Dermis blood vessel endothelial cell (primary cell): ENCODE measurements around the gene GNPAT. TPM values are rescaled to one million over a fixed set of nuclear protein-coding genes. Genes with fewer than 3 reads are reported as not detected.

Experiments used
- DNase-seq: peaks from one replicate; pipeline ENCODE4 v3.0.0; 2010
- total RNA-seq: library from RNA; depleted of rRNA; stranded (reverse); fragments of >200 nt; gene quantifications from 2 replicates; pipeline ENCODE4 v1.2.3, GENCODE V29; 2014

Gene GNPAT
- total RNA-seq, 1 donor from 2014 or later, result 51.7 TPM

DNA sequence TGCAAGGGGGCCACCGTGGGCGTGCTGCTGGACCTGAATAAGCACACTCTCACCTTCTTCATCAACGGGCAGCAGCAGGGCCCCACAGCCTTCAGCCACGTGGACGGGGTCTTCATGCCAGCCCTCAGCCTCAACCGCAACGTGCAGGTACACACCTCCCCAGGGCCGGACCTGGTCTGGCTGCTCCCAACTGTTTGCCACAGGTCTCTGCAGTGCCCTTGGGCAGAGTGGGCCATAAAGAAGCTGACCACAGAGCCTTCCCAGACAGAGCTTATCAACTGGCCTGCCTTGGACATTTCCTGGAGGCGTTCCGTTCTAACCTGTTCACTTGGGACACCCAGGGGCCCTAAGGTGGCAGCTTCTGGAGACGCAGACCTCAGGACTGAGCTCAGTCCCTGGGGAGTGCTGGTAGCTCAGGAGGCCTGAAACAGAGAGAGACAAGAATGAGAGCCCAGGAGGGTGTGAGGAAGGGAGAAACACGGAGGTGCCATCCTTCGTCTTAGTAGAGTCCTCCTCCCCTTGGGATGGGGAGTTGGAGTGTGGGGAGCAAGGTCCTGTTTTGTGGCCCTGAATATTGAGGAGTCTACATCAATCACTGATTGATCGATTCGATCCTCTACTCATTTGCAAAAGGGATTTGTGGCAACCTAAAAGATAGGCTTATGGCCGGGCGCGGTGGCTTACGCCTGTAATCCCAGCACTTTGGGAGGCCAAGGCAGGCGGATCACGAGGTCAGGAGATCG lies 27.0 kb upstream of the GNPAT start:
- DNase-seq, result no peak

DNA sequence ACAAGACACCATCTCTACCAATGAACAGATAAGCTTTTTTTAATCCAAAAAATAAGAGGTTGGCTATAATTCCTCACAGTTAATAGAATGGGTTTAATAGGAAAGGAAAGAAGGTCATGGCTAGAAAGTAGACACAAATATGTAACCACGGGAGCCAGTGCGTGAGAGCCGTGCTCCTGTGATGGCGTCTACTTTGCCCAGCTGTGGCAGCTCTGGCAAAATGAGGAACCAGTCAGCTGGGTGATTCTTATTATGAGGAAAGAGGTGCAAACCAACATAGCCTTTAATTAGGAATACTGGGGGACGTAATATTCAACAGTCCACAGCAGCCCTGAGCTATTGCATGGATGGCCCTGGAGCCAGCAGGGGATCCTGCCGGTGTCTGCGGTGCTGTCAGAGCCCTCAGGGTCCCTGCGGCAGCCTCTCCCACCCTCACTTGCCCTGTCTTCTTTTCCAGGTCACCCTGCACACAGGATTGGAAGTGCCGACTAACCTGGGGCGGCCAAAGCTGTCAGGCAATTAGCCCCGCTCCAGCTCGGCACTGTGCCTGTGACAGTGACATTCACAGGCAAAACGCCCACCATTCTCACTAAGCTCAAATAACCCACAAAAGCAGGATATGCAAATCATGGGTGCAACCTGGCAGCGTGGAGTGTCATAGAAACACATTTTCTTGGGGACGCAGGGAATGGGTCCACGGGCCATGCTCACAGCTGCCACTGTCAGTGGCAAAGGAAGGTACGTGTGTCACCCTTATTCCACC lies 25.9 kb upstream of the GNPAT start:
- no peak for DNase-seq

DNA sequence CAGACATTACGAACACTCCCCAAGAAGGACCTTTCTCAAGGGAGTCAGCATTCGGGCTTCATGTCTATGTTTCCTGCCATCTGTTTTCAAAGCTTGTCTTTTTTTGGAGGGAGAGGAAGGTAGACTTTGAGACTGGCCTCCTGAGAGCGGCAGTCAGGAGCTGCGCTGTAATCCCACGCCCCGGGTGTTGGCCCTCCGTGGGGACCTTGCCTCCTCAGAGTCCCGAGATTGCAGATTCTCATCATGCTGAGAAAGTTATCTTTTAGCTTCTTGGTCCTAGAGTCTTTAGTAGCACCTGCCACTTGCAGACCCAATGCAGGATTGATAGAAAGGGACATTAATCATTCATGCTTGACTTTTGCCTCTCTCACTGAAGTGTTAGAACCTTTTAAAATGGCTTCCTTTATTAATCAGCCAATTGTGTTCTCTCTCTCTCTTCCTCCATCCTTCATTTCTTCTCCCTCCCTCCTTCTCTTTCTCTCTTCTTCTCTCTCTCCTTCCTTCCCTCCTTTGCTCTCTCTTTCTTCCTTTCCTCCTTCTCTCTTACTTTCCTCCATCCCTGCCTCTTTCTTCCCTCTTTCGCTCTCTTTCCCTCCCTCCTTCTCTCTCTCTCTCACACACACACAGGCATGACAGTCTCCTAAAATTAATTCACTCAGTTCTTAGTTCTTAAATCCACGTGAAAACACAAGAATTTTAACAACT lies 25.2 kb upstream of the GNPAT start:
- DNase-seq, result no peak

DNA sequence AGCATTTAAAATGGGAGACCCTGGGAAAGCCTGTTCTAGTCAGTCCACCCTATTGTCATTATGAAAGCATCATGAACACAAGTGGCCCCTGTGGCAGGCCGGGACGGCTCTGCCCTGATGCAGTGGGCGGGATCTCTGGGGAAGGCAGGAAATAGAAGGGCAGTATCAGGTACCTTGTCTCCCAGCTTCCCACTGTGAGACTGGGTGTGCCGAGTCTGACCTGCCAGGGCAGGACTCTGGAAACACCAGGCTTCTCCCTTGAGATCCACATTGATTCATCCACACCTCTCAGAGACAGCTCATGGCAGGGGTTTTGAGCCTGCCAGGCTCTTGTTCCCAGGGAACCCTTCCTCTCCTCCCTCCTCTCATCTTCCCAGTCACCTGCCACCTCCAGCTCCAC lies 24.5 kb upstream of the GNPAT start:
- DNase-seq, result no peak

DNA sequence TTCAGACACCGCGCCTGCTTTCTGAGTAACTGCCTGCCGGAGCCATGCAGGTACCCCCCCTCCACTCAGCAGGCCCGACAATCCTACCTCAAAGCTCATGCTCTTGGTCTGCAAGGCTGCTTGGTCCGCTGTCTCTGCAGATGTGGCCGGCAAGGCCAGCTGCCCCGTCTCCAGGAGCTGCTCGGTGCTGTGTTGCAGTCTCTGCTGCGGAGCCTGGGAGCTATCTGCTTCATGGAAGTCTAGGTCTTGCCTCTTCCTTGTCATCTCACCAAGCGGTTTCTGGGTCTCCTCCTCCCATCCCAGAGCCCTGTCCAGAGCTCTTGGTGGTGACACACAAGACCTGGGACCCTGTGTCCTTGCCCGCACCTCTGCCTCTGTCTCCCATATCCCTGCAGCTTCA lies 24.0 kb upstream of the GNPAT start:
- no peak for DNase-seq

DNA sequence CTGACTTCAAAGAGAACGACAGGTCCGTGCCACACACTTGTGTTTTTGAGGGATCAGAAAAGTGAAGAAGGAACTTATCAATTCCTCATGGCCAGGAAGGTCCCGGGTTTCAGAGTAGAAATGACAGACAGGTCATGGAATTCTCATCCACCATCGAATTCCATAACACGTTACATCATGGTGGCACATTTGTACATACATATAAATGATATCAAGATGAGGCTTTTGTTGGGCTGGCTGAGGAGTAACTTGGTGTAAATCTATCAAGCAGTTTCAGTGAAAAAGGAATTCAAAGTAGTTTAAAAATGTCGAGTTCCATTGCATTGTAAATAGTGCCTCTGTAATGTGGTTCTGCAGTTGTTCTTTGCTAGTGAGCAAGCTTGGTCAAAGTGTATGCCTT lies 22.9 kb upstream of the GNPAT start:
- no peak for DNase-seq

DNA sequence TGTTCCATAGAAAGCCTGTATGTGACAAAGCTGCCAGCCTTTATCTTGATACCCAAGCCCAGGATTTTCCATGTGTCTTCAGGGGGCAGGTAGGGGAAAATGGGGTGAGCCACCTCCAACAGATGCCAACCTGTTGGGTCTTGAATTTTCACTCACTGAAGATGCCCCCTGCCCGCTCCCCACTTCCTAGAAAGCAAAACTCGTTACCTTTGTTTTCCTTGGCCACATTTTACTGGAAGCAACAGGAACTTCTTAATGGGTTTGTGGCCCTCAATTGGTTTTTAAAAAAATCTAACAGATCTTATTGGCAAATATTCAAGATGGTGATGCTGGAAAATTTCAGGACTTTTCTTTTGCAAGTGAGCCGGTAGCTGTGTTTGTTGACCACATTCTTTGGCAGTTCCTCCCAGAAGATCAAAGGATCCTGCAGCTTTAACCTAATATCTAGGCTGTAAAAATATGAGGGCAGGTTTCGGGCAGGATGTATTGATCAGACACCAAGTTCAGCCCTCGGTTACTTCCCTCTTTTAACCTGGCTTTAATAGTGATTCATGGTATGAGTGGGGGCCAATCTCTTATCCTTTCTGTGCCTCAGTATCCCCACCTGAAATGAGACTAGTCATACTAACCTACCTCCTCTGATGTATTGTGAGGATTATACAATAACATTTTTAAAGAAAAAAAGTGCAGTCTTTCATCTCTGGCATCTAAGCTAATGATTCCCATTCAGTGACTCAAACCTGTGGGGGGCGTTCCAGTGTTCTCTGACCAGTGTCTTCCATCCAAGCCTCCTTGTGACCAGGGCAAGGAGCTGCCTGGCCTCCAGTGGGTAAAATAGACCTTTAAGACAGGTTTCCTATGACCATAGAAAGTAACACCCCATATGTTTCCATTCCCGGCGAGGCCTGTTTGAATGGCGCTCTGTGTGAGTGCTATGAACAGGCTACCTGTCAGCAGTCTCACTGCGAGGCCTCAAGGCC lies 21.3 kb upstream of the GNPAT start:
- no peak for DNase-seq

DNA sequence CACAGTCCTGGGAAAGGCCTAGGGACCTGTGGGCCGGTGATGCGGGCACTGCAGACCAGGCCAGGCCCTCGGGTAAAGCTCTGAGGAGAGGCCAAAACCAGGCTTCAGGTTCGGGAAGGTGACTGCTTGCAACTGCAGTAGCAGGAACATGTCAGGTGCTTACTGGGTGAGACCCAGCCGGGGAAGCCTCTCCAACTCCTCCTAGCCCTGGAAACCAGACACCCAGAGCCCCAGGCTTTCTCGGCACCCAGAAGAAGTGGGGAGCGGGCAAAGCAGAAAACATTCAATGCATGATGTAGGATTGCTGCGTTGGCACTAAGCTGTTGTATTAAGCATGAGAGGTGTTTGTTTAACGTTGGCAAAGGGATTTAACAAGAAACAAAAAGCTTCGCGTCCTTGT lies 20.2 kb upstream of the GNPAT start:
- no peak for DNase-seq

DNA sequence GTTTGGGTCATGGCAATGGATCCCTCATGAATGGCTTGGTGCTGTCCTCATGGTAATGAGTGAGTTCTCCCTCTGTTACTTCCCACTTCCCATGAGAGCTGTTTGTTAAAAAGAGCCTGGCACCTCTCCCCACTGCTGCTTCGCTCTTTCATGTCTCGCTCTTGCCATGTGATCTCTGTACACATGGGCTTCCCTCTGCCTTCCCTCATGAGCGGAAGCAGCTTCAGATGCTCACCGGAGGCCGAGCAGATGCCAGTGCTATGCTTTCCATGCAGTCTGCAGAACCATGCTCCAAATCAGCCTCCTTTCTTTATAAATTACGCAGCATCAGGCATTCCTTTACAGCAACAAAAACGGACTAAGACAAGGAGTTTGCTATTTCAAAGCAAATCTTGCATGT lies 14.9 kb upstream of the GNPAT start:
- no peak for DNase-seq

DNA sequence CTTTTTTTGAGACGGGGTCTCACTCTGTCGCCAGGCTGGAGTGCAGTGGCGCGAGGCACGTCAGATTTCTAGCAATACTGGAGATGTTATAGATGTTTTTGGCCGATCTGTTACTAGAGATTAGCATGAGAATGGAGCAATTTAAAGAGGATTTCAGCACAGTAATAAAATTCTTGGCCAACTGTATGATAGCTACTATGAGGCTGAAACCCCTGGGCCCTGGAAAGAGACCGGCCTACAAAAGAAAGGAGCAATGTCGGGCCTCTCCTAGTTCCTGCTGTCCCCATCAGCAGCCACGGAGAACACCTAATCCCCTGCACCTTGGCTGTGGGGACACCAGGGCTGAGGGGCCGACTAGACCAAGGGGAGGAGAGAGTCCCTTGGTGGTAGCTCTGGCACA lies 9.5 kb upstream of the GNPAT start:
- no peak for DNase-seq

DNA sequence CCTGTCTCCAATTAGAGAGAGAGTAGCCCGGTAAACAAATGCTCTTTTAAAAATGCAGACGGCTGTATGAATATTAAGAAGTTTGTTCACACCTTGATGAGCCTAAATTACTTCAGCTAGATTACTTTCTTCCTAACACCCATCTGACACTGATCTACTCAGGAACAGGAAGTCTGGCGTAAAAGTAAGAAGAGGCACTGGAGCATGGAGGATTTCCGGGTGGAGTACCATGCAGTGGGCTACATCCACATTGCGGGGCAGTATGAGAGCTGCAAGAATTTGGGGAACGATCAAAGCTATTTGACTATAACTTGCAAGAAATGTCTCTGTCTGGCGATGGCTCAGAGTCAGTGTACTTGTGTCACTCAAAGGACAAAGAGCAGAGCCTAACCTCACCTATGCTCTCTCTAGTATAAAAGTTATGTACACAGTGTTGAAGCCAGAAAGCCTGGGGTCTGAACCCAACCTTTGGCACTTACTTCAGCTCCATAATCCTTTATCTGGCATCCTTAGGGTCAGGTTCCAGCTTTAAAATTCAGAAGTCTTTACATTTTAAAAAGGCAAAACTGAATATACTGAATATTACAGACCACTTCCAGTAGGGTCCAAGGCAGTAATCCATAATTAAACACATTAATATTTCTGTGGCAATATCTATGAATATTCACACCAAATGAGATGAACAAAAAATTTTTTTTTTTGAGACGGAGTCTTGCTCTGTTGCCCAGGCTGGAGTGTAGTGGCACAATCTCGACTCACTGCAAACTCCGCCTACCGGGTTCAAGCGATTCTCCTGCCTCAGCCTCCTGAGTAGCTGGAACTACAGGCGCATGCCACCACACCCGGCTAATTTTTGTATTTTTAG lies 7.9 kb upstream of the GNPAT start:
- DNase-seq, result no peak

DNA sequence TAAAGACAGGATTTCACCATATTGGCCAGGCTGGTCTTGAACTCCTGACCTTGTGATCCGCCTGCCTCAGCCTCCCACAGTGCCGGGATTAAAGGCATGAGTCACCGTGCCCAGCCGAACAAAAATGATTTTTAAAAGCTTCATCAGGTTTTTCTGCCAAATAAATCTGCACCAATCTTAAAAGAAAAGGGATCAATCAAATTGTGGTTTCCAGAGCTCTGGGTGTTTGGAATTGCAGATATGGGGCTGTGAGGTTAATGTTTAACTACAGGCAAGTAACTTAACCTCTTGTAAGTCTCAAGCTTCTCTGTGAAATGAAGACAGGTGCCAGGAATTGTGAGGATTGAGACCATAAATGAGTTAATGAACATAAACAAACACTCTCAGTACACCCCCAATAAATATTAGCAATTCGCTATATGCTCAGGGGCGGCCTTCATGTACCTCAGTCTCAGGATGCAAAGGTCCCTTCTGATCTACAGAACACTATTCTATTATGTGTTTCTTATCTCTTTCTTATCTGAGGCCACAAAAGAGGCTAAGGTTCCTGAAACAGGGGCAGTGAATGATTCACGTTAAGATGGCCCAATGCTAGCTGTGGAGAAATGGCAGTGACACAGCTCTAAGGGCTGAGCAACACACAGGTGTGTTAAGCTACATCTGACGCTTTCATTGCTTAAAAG lies 7.1 kb upstream of the GNPAT start:
- DNase-seq, result no peak

DNA sequence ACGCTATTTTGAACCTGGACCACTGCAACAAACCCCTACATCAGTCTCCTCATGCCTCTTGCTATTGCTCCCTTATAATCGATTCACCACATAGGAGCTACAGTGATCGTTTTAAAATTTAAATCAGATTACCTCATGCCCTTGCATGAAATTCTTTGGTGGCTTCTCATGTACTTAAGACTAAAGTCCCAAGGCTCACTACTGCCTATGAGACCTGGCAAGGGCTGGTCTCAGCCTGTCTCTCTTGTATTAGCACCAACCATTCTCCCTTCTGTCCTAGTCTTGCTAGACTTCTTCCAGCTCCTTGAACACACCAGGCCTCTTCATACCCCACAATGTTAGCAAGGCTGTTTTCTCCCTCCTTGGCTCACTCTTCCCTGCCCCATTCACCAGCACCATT lies 6.5 kb upstream of the GNPAT start:
- DNase-seq, result no peak

DNA sequence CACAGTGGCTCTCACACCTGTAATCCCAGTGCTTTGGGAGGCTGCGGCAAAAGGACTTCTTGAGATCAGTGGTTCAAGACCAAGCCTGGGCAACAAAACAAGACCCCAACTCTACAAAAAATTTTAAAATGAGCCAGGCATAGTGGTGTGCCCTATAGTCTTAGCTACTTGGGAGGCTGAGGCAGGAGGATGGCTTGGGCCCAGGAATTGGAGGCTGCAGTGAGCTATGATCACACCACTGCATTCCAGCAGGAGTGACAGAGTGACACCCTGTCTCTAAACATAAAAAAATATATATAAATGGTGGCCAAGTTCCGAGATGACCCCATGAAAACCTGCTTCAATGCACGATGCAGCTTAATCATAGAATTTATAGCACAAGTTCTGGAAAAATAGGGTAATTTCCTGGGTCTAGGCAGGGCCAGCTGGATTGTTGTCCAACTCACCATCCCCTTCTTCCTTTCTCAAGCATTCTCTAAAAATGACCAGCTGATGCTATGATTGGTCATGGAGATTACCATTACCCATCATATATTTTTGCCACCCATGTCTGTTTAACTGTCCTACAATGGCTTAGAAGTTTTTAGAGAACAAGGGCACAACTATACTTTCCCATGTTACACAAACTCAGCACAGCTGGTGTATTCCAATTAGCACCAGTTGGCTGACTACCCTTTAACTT lies 5.3 kb upstream of the GNPAT start:
- no peak for DNase-seq

DNA sequence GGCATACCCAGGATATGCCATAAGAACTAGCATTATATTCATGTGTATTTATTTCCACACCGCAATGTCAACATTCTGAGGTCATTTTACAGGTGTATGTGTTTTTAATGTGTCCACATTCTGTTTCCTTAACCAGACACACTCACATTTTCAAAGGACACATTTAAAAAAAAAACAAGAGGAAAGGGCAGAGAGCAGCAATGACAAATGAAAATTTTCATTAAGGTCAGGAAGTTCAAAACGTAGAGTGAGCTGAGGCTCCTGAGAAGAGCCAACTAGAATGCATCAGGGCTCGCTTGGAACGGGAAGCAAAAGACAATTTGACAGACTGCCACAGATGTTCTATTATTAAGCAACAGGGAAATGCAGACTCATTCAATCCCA lies 4.8 kb upstream of the GNPAT start:
- no peak for DNase-seq

DNA sequence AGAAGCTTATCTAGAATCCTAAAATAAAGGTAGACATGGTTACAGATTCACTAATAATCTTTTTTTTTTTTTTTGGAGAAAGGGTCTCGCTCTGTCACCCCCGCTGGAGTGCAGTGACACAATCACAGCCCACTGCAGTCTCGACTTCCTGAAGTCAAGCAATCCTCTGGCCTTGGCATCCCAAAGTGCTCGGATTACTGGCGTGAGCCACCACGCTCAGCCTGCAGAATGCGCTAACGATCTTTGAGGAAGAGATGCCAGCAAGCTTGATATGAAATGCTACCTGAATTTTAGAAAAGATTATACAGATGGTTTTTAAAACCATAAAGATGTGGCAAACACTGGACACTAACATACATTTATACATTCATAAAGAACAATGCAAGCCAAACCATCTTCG lies 4.1 kb upstream of the GNPAT start:
- no peak for DNase-seq

DNA sequence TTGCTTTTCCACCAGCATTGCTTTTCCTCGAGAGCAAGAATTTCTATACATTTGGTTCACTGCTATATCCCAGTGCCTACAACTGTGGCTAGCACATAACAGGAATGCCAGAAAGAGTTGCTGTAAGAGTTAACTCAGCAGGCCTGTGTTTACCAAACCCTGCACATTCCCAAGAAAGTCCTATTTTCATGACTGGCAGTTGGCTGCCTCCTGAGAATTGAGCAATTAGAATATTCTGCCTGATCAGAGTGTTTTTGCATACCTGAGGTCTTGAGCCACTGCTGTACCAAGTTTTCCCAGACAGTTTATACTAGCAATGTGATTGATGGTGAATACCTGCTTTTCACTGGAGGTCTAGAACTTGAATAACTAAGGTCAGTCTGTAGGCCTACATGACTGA lies 2.7 kb upstream of the GNPAT start:
- no peak for DNase-seq

DNA sequence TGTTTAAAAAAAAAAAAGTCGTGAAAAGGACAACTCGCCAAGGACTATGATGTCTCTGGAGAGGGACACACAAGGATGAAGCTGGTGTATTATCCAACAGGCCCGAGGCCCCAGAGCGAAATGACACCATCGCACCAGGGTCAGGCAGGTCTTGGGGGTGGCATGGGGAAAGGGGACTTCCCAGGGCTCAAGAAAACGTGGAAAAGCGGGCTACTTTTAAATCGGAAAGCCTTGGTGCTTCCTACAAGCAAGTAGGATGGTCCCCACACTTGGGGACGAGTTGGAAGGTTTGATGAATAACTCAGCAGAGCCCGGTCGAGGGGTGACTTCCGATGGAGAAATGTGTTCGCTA lies 505 bp upstream of the GNPAT start:
- DNase-seq, result no peak

DNA sequence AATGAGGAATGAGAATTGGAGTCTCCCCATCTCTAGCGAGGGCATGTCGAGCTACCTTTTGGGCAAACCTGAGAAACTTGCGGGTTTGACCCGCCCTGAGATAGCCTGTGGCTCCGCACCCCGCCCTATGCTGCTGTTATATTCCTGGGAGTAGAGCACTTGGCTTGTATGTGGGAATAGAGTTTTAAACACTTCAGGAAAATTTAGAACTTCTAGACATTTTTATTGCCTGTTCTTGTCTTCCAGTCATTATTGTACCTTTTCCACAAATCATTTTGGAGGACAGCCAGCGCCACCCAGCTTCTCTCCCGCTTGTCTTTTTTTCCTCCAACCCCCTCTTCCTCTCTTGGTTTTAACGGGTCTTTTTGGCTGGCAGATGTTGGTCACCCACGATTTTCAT lies 738 bp downstream of the GNPAT start:
- peak; percentile 16 for DNase-seq

DNA sequence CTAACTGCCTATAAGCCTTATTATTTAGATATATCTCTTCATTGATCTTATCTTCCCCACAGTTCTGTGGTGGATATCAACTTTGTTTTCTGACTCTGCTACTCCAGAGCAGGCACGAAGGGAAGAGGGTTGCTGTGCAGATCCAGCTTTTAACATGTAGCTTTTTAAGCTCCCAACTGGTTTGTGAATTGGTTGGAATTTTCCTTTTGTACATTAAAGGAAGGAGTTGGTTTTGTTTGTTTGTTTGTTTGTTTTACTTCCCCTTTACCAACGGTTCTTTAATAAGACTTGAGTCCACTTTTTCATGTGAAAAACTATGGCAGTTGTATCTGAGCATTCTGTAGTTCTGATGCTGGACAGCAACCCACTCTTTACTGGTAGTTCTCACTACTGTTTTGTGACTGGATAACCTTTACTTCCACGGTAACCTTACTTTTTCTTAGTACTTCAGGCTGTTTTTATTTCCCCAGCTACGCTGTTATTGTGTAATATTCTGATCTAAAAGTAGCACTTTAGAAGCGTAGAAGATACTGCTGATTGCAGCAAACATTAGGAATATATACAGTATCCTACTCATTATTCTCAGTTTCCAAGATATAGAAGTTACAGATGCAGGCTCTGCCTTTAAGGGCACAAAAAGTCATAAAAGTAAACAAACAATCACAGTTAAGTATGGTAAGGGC lies 1.6 kb downstream of the GNPAT start:
- peak; percentile 43 for DNase-seq
